ENCODE results near the gene CCSER1.
A peak's percentile ranks its signal among the peaks of the same experiment; 100 is the strongest.
"Not testable (repeated sequence)": the region's sequence is repeated elsewhere in the genome, so short reads cannot be mapped to it uniquely, and the experiment has no call there.

Gene CCSER1

GRCh38 chr4:91268913-91269312 is 1141.7 kb downstream of the CCSER1 start:
- DNase-seq (ENCODE audit: low read depth, low spot score): no peak

GRCh38 chr4:91279899-91280298 is 1152.7 kb downstream of the CCSER1 start:
- no peak for DNase-seq (ENCODE audit: low read depth, low spot score)

- no peak for DNase-seq (ENCODE audit: low read depth, low spot score)
Observed at GRCh38 chr4:91280551-91281290, 1153.5 kb downstream of the CCSER1 start.

GRCh38 chr4:91282217-91282616 is 1155.0 kb downstream of the CCSER1 start:
- no peak for DNase-seq (ENCODE audit: low read depth, low spot score)

- DNase-seq (ENCODE audit: low read depth, low spot score): no peak
Observed at GRCh38 chr4:91283726-91284230, 1156.6 kb downstream of the CCSER1 start.

- no peak for DNase-seq (ENCODE audit: low read depth, low spot score)
Observed at GRCh38 chr4:91284480-91284879, 1157.3 kb downstream of the CCSER1 start.

- no peak for DNase-seq (ENCODE audit: low read depth, low spot score)
Observed at GRCh38 chr4:91285487-91285886, 1158.3 kb downstream of the CCSER1 start.

GRCh38 chr4:91288702-91289311 is 1161.6 kb downstream of the CCSER1 start:
- no peak for DNase-seq (ENCODE audit: low read depth, low spot score)

GRCh38 chr4:91298156-91298700 is 1171.0 kb downstream of the CCSER1 start:
- no peak for DNase-seq (ENCODE audit: low read depth, low spot score)

- DNase-seq (ENCODE audit: low read depth, low spot score): no peak
Observed at GRCh38 chr4:91298824-91299223, 1171.6 kb downstream of the CCSER1 start.

GRCh38 chr4:91302120-91302519 is 1174.9 kb downstream of the CCSER1 start:
- DNase-seq (ENCODE audit: low read depth, low spot score): no peak

- DNase-seq (ENCODE audit: low read depth, low spot score): no peak
Observed at GRCh38 chr4:91304292-91304691, 1177.1 kb downstream of the CCSER1 start.

- no peak for DNase-seq (ENCODE audit: low read depth, low spot score)
Observed at GRCh38 chr4:91317434-91317833, 1190.2 kb downstream of the CCSER1 start.

- no peak for DNase-seq (ENCODE audit: low read depth, low spot score)
Observed at GRCh38 chr4:91319556-91320268, 1192.5 kb downstream of the CCSER1 start.

- no peak for DNase-seq (ENCODE audit: low read depth, low spot score)
Observed at GRCh38 chr4:91322961-91323360, 1195.8 kb downstream of the CCSER1 start.

GRCh38 chr4:91325495-91325894 is 1198.3 kb downstream of the CCSER1 start:
- DNase-seq (ENCODE audit: low read depth, low spot score): peak; percentile 87

- DNase-seq (ENCODE audit: low read depth, low spot score): not testable (repeated sequence)
Observed at GRCh38 chr4:91326167-91326566, 1199.0 kb downstream of the CCSER1 start.

GRCh38 chr4:91330555-91331137 is 1203.5 kb downstream of the CCSER1 start:
- peak; percentile 10 for DNase-seq (ENCODE audit: low read depth, low spot score)

- no peak for DNase-seq (ENCODE audit: low read depth, low spot score)
Observed at GRCh38 chr4:91340822-91341221, 1213.6 kb downstream of the CCSER1 start.

GRCh38 chr4:91345632-91346031 is 1218.4 kb downstream of the CCSER1 start:
- no peak for DNase-seq (ENCODE audit: low read depth, low spot score)

GRCh38 chr4:91356496-91356895 is 1229.3 kb downstream of the CCSER1 start:
- DNase-seq (ENCODE audit: low read depth, low spot score): peak; percentile 25

- not testable (repeated sequence) for DNase-seq (ENCODE audit: low read depth, low spot score)
Observed at GRCh38 chr4:91358016-91358415, 1230.8 kb downstream of the CCSER1 start.

Data from astrocyte of the hippocampus (primary cell).